ENCODE results near the gene TOLLIP.

TOLLIP gene

GRCh38 chr11:1310772-1311468 is 1.5 kb upstream of the TOLLIP start:
- Histone ChIP-seq H3K27ac (peak overlapping the region in 10 of 11 experiments; percentile 26 to 97 (median 92); a peak in 20 of 22 replicates), H4K20me1 (peaks cover 26 to 33% (median 32%) of the 10 kb centered on the region in 11 experiments), H3K4me1 (peaks cover 50 to 54% (median 52%) of the 10 kb centered on the region in 10 experiments), H3K27me3 (no peaks in the 10 kb centered on the region), H3K36me3 (peaks cover under 1 to 19% (median 7%) of the 10 kb centered on the region in 11 experiments; a peak in 18 of 22 replicates), H3K4me2 (peak overlapping the region; percentile 70 to 98 (median 88)), H3K4me3 (peak overlapping the region in 5 of 10 experiments; percentile 12 to 94 (median 90); a peak in 3 of 20 replicates), H3K9ac (peak overlapping the region in 7 of 11 experiments; percentile 48 to 94 (median 91); a peak in 11 of 22 replicates), H3K9me3 (replicated peaks in 1 of 11) (peaks cover 20 to 50% (median 26%) of the 10 kb centered on the region in 11 experiments; a peak in 21 of 22 replicates)
- no peak for TF ChIP-seq Cebpa-rat (IDR thresholded peaks at IDR 0.05)

GRCh38 chr11:1310318-1310687 is 871 bp upstream of the TOLLIP start:
- Histone ChIP-seq H3K4me3 (peak overlapping the region; percentile 38 to 99 (median 92); a peak in 18 of 20 replicates), H3K4me1 (peaks cover 56 to 60% (median 58%) of the 10 kb centered on the region in 10 experiments), H3K9me3 (replicated peaks in 1 of 11) (peaks cover 20 to 50% (median 26%) of the 10 kb centered on the region in 11 experiments; a peak in 21 of 22 replicates), H3K36me3 (peaks cover 7 to 25% (median 13%) of the 10 kb centered on the region in 11 experiments; a peak in 20 of 22 replicates), H3K27me3 (no peaks in the 10 kb centered on the region), H4K20me1 (peaks cover 32 to 39% (median 38%) of the 10 kb centered on the region in 11 experiments), H3K9ac (peak overlapping the region in 9 of 11 experiments; percentile 89 to 94 (median 92); a peak in 17 of 22 replicates), H3K4me2 (peak overlapping the region; percentile 70 to 98 (median 88)), H3K27ac (peak overlapping the region; percentile 82 to 97 (median 91); a peak in 21 of 22 replicates)
- TF ChIP-seq Cebpa-rat (IDR thresholded peaks at IDR 0.05), result no peak

GRCh38 chr11:1308743-1309497 is 512 bp downstream of the TOLLIP start:
- Histone ChIP-seq H3K27me3 (no peaks in the 10 kb centered on the region), H3K9ac (peak overlapping the region; percentile 89 to 94 (median 93)), H3K36me3 (peaks cover 8 to 39% (median 22%) of the 10 kb centered on the region in 11 experiments; a peak in 20 of 22 replicates), H3K4me2 (peak overlapping the region; percentile 93 to 100 (median 98)), H3K4me1 (peaks cover 66 to 74% (median 70%) of the 10 kb centered on the region in 10 experiments), H3K9me3 (replicated peaks in 1 of 11) (peaks cover 13 to 40% (median 26%) of the 10 kb centered on the region in 11 experiments; a peak in 21 of 22 replicates), H4K20me1 (peaks cover 43 to 53% (median 52%) of the 10 kb centered on the region in 11 experiments), H3K4me3 (peak overlapping the region; percentile 76 to 99 (median 93)), H3K27ac (peak overlapping the region; percentile 81 to 97 (median 91))
- no peak for TF ChIP-seq Cebpa-rat (IDR thresholded peaks at IDR 0.05)

GRCh38 chr11:1307998-1308742 is 1.3 kb downstream of the TOLLIP start:
- Histone ChIP-seq H3K9me3 (replicated peaks in 1 of 11) (peaks cover 13 to 33% (median 26%) of the 10 kb centered on the region in 11 experiments; a peak in 21 of 22 replicates), H3K4me2 (peak overlapping the region; percentile 93 to 100 (median 98)), H3K4me1 (peaks cover 66 to 82% (median 77%) of the 10 kb centered on the region in 10 experiments), H3K36me3 (peaks cover 9 to 45% (median 29%) of the 10 kb centered on the region in 11 experiments; a peak in 21 of 22 replicates), H3K27me3 (no peaks in the 10 kb centered on the region), H4K20me1 (peaks cover 51 to 60% (median 59%) of the 10 kb centered on the region in 11 experiments), H3K4me3 (peak overlapping the region; percentile 76 to 99 (median 93)), H3K27ac (peak overlapping the region in 10 of 11 experiments; percentile 85 to 97 (median 92); a peak in 19 of 22 replicates), H3K9ac (peak overlapping the region; percentile 89 to 94 (median 93))
- no peak for TF ChIP-seq Cebpa-rat (IDR thresholded peaks at IDR 0.05)

- H3K9ac ChIP-seq, result peak overlapping the region; percentile 53 to 94 (median 92); a peak in 21 of 22 replicates
- H4K20me1 ChIP-seq, result peaks cover 59 to 69% (median 68%) of the 10 kb centered on the region in 11 experiments
- peak overlapping the region in 9 of 11 experiments; percentile 21 to 97 (median 60); a peak in 16 of 22 replicates for H3K27ac ChIP-seq
- TF ChIP-seq Cebpa-rat (IDR thresholded peaks at IDR 0.05), result no peak
- peaks cover 66 to 90% (median 86%) of the 10 kb centered on the region in 10 experiments for H3K4me1 ChIP-seq
- peak overlapping the region in 8 of 10 experiments; percentile 90 to 99 (median 94); a peak in 14 of 20 replicates for H3K4me3 ChIP-seq
- peaks cover 9 to 53% (median 36%) of the 10 kb centered on the region in 11 experiments; a peak in 21 of 22 replicates for H3K36me3 ChIP-seq
- H3K9me3 ChIP-seq (replicated peaks in 1 of 11), result peaks cover 8 to 25% (median 23%) of the 10 kb centered on the region in 11 experiments; a peak in 21 of 22 replicates
- no peaks in the 10 kb centered on the region for H3K27me3 ChIP-seq
- peak overlapping the region; percentile 93 to 100 (median 98) for H3K4me2 ChIP-seq
Observed at GRCh38 chr11:1307163-1307870, 2.1 kb downstream of the TOLLIP start.

- H4K20me1 ChIP-seq, result peaks cover 68 to 77% (median 76%) of the 10 kb centered on the region in 11 experiments
- H3K4me3 ChIP-seq, result peak overlapping the region in 6 of 10 experiments; percentile 93 to 99 (median 95); a peak in 10 of 20 replicates
- peaks cover 63 to 94% (median 90%) of the 10 kb centered on the region in 10 experiments for H3K4me1 ChIP-seq
- peaks cover 9 to 61% (median 36%) of the 10 kb centered on the region in 11 experiments; a peak in 21 of 22 replicates for H3K36me3 ChIP-seq
- H3K27ac ChIP-seq, result peak overlapping the region in 7 of 11 experiments; percentile 31 to 97 (median 91); a peak in 13 of 22 replicates
- no peak for TF ChIP-seq Cebpa-rat (IDR thresholded peaks at IDR 0.05)
- H3K4me2 ChIP-seq, result peak overlapping the region; percentile 93 to 100 (median 98)
- peak overlapping the region; percentile 53 to 94 (median 92); a peak in 18 of 22 replicates for H3K9ac ChIP-seq
- peaks cover under 1 to 16% (median 15%) of the 10 kb centered on the region in 11 experiments; a peak in 19 of 22 replicates for H3K9me3 ChIP-seq (replicated peaks in 1 of 11)
- no peaks in the 10 kb centered on the region for H3K27me3 ChIP-seq
Observed at GRCh38 chr11:1306186-1307162, 3.0 kb downstream of the TOLLIP start.
